Thyroid gland (tissue), 4 donors: ENCODE data around the gene PHYH.

ENCODE experiments used
- POLR2A ChIP-seq, 2 donors: fragments of 450-650 bp; IDR thresholded peaks; one replicate each; pipeline ENCODE4 v1.6.1; 2017; ENCODE audit warnings: antibody characterized with exemption in 2 of 2, mild to moderate bottlenecking in 2 of 2, moderate library complexity in 1 of 2
- TF ChIP-seq, protein P1 (sequence below), 6 experiments: fragments of 200-600 bp in 3 of 6; fragments of 450-650 bp in 3 of 6; sonication (generic) in 3 of 6; IDR thresholded peaks; one replicate each; pipeline ENCODE4 v1.5.1; 2016 to 2019; ENCODE audit warnings: antibody characterized with exemption in 6 of 6, mild to moderate bottlenecking in 2 of 6, inconsistent platforms in 1 of 6, moderate library complexity in 1 of 6

DNA sequence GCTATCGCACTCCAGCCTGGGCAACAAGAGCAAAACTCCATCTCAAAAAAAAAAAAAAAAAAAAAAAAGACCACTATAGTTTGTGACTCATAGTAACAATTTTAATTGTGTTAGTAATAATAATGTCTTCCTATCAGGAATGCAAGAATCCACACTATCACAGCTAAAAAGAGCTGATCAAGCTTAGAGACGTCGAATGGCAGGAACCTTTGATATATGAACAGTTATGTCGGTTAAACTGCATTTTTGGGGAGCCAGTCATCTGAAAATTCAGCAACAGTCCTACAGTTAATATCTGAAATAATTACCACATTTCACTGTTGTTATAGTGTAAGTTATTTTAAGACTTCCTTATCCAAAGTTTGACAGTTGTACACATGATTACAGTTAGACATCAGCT lies 8.8 kb downstream of the PHYH start:
- TF ChIP-seq, protein P1, sequence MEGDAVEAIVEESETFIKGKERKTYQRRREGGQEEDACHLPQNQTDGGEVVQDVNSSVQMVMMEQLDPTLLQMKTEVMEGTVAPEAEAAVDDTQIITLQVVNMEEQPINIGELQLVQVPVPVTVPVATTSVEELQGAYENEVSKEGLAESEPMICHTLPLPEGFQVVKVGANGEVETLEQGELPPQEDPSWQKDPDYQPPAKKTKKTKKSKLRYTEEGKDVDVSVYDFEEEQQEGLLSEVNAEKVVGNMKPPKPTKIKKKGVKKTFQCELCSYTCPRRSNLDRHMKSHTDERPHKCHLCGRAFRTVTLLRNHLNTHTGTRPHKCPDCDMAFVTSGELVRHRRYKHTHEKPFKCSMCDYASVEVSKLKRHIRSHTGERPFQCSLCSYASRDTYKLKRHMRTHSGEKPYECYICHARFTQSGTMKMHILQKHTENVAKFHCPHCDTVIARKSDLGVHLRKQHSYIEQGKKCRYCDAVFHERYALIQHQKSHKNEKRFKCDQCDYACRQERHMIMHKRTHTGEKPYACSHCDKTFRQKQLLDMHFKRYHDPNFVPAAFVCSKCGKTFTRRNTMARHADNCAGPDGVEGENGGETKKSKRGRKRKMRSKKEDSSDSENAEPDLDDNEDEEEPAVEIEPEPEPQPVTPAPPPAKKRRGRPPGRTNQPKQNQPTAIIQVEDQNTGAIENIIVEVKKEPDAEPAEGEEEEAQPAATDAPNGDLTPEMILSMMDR (IDR thresholded peaks at IDR 0.05), result no peak
- no peak for TF ChIP-seq POLR2A (IDR thresholded peaks at IDR 0.05)
